Keratinocyte (primary cell): ENCODE data around the gene TMEM245.

Experiments
- CTCF ChIP-seq, 3 experiments: IDR thresholded peaks in 1 of 3; conservative IDR thresholded peaks in 1 of 3; optimal IDR thresholded peaks in 1 of 3; 2 replicates in 2 of 3; 3 replicates in 1 of 3; pipeline versions ENCODE3 to v1.5.1; 2011; ENCODE audit warnings: low read length in 3 of 3, mild to moderate bottlenecking in 3 of 3, moderate library complexity in 2 of 3, control low read depth in 1 of 3, inconsistent platforms in 1 of 3; ENCODE audit not compliant: insufficient read depth in 2 of 3; ENCODE audit errors: extremely low read depth in 1 of 3
- EZH2 ChIP-seq: IDR thresholded peaks from one replicate; pipeline ENCODE4 v1.6.1; 2012; ENCODE audit warnings: inconsistent platforms, mild to moderate bottlenecking, low read length, moderate library complexity

DNA sequence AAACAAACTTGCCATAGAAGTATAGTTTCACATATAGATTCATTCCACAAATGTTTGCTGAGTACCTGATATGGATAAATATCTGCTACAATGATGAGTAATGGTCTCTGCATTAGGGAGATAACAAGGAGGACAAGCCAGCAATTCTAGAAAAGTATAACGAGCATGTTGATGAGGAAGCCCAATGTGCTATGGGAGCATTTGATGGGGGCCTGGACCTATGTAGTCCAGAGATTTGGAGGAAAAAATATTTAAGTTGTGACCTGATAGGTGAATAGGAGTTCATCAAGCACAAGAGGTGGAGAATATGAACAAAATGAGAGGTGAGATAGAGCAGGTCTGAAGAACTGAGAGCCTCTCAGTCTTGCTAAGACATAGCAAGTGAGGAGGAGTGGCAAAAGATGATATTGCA lies 14.4 kb upstream of the TMEM245 start:
- TF ChIP-seq CTCF (optimal IDR thresholded peaks at IDR 0.05 in 1 of 3, IDR thresholded peaks at IDR 0.05 in 1 of 3, conservative IDR thresholded peaks at IDR 0.05 in 1 of 3; ENCODE audit: extremely low read depth in 1 of 3, insufficient read depth in 2 of 3, low read length in 3 of 3) (no peak), EZH2 (no peak)
